Thyroid gland (tissue), 4 donors: ENCODE data around the gene BSX.

Source experiments
- CTCF ChIP-seq, 6 experiments: fragments of 200-600 bp in 3 of 6; fragments of 450-650 bp in 3 of 6; sonication (generic) in 3 of 6; IDR thresholded peaks; one replicate each; pipeline ENCODE4 v1.5.1; 2016 to 2019; ENCODE audit warnings: antibody characterized with exemption in 6 of 6, mild to moderate bottlenecking in 2 of 6, inconsistent platforms in 1 of 6, moderate library complexity in 1 of 6
- POLR2A ChIP-seq, 2 donors: fragments of 450-650 bp; IDR thresholded peaks; one replicate each; pipeline ENCODE4 v1.6.1; 2017; ENCODE audit warnings: antibody characterized with exemption in 2 of 2, mild to moderate bottlenecking in 2 of 2, moderate library complexity in 1 of 2

- no peak for TF ChIP-seq CTCF (IDR thresholded peaks at IDR 0.05)
- no peak for TF ChIP-seq POLR2A (IDR thresholded peaks at IDR 0.05)
These were observed 17.7 kb downstream of the BSX start for GRCh38 chr11:122963961-122964360.
